ENCODE data around the gene LRP3. TPM values are rescaled to one million over a fixed set of nuclear protein-coding genes. Genes with fewer than 3 reads are reported as not detected.
A peak's percentile ranks its signal among the peaks of the same experiment; 100 is the strongest.

LRP3 gene
- total and polyA plus RNA-seq, 2 of the 13 experiments (the other 11 are each of a cell fraction or from before 2014, with no cell fraction given): 17.6 to 51.6 TPM

GRCh38 chr19:33194886-33195644 is 935 bp downstream of the LRP3 start:
- Histone ChIP-seq H3K27me3 (ENCODE audit: control insufficient read depth in 1 of 2, insufficient read depth in 2 of 2, low read length in 2 of 2) (peaks cover 1 to 6% of the 10 kb centered on the region in 2 experiments; a peak in 2 of 5 replicates), H4K20me1 (ENCODE audit: insufficient read depth, low read length) (no peaks in the 10 kb centered on the region), H3K36me3 (replicated peaks in 1 of 2; ENCODE audit: control insufficient read depth in 1 of 2, insufficient read depth in 2 of 2, low read length in 2 of 2) (peaks cover 2 to 24% of the 10 kb centered on the region in 2 experiments; a peak in 3 of 5 replicates), H3K79me2 (ENCODE audit: insufficient read depth, low read length) (peaks cover 13% of the 10 kb centered on the region), H3K27ac (ENCODE audit: extremely low read length, insufficient read depth, low read length) (peak overlapping the region; percentile 85), H3K4me2 (ENCODE audit: low read depth, low read length) (peak overlapping the region; percentile 83), H3K4me3 (replicated peaks in 1 of 3; ENCODE audit: insufficient read depth in 1 of 3, low read depth in 2 of 3, low read length in 3 of 3) (peak overlapping the region; percentile 73 to 78 (median 76)), H2AFZ (ENCODE audit: low read length) (no peak overlapping the region), H3K9me3 (ENCODE audit: low read length) (no peaks in the 10 kb centered on the region), H3K9ac (ENCODE audit: insufficient read depth, low read depth, low read length) (peak overlapping the region; percentile 77), H3K4me1 (ENCODE audit: insufficient read depth, low read length) (peaks cover 51% of the 10 kb centered on the region)
- WGBS (ENCODE audit: low lambda C conversion rate): 0% methylated on average over 4 of the region's 49 CpGs
- DNase-seq (ENCODE audit: low spot score) (peak; percentile 67), FAIRE-seq (peak; percentile 86), ATAC-seq (peak; percentile 81)
- BruUV-seq (replicated peaks): TSS peak; percentile 92
- ChIA-PET POLR2A (interaction anchor here (0.7 to 2.7 kb wide), 4 partner anchors 12 to 25 kb away, joined by 3 to 22 read pairs (median 3); no protein-coding TSS in a partner anchor), CTCF (ENCODE audit: low intra/inter-chr PET ratio, low total read pairs) (no interaction called here)
- in situ Hi-C loops (cut with HindIII; ENCODE audit: extremely low pct_ligation_motif_present, low pct_unique_long_range_greater_than_20kb) (no loop called here), intact Hi-C loops (cut with micrococcal nuclease; ENCODE audit: unreplicated experiment) (no loop called here)
- TF ChIP-seq ZNF605 (CRISPR knock-in tag; IDR thresholded peaks at IDR 0.05) (0 out of 2 replicates have a peak, but pooled peaks have one; percentile 53), ETV5 (CRISPR knock-in tag; IDR thresholded peaks at IDR 0.05; ENCODE audit: borderline replicate concordance) (peak; percentile 46), GATAD1 (CRISPR knock-in tag; IDR thresholded peaks at IDR 0.05) (no peak), NR3C1 (CRISPR knock-in tag; IDR thresholded peaks at IDR 0.05) (no peak), TBX3 (IDR thresholded peaks at IDR 0.05; ENCODE audit: borderline replicate concordance) (no peak), NFIC (IDR thresholded peaks at IDR 0.05; ENCODE audit: low read length) (no peak), AGO2 (optimal IDR thresholded peaks at IDR 0.05; ENCODE audit: low read depth, low read length) (peak; percentile 41), GFI1 (CRISPR knock-in tag; IDR thresholded peaks at IDR 0.05; ENCODE audit: borderline replicate concordance) (0 out of 2 replicates have a peak, but pooled peaks have one; percentile 24), ZFX (CRISPR knock-in tag; IDR thresholded peaks at IDR 0.05; ENCODE audit: low read depth) (peak; percentile 81), ZNF563 (CRISPR knock-in tag; IDR thresholded peaks at IDR 0.05) (peak; percentile 82; the same call in 1 of the 2 replicates), ZNF768 (CRISPR knock-in tag; IDR thresholded peaks at IDR 0.05) (peak; percentile 11; the same call in 1 of the 2 replicates), ZNF350 (CRISPR knock-in tag; IDR thresholded peaks at IDR 0.05; ENCODE audit: borderline replicate concordance, low read depth) (peak; percentile 34; the same call in 1 of the 2 replicates), FOXA3 (CRISPR knock-in tag; IDR thresholded peaks at IDR 0.05) (no peak), AGO1 (IDR thresholded peaks at IDR 0.05; ENCODE audit: low read depth, low read length, poor library complexity, severe bottlenecking) (no peak), MYPOP (CRISPR knock-in tag; IDR thresholded peaks at IDR 0.05) (peak; percentile 74), ZFP91 (CRISPR knock-in tag; IDR thresholded peaks at IDR 0.05; ENCODE audit: borderline replicate concordance) (peak; percentile 26; the same call in 1 of the 2 replicates), TFE3 (CRISPR knock-in tag; IDR thresholded peaks at IDR 0.05) (no peak)
- TF ChIP-seq, protein P1, sequence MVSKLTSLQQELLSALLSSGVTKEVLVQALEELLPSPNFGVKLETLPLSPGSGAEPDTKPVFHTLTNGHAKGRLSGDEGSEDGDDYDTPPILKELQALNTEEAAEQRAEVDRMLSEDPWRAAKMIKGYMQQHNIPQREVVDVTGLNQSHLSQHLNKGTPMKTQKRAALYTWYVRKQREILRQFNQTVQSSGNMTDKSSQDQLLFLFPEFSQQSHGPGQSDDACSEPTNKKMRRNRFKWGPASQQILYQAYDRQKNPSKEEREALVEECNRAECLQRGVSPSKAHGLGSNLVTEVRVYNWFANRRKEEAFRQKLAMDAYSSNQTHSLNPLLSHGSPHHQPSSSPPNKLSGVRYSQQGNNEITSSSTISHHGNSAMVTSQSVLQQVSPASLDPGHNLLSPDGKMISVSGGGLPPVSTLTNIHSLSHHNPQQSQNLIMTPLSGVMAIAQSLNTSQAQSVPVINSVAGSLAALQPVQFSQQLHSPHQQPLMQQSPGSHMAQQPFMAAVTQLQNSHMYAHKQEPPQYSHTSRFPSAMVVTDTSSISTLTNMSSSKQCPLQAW (CRISPR knock-in tag; IDR thresholded peaks at IDR 0.05): peak; percentile 51; the same call in 1 of the 2 replicates
